Spleen (tissue), 7 donors: ENCODE data around the gene FAM234B.

Experiments used
- POLR2A ChIP-seq, 3 donors: fragments of 450-650 bp; IDR thresholded peaks; one replicate each; pipeline ENCODE4 v1.5.1; 2017; ENCODE audit warnings: antibody characterized with exemption in 3 of 3, mild to moderate bottlenecking in 1 of 3
- POLR2AphosphoS5 ChIP-seq, 3 donors: sonication (generic); formaldehyde crosslinking; IDR thresholded peaks; one replicate each; pipeline ENCODE4 v1.5.1; 2017; ENCODE audit warnings: antibody characterized with exemption in 3 of 3
- TF ChIP-seq, protein P1 (sequence below), 11 experiments: fragments of 200-600 bp in 7 of 11; fragments of 450-650 bp in 4 of 11; sonication (generic) in 4 of 11; IDR thresholded peaks in 8 of 11; conservative IDR thresholded peaks in 3 of 11; 1 replicate in 7 of 11; 2 replicates in 4 of 11; pipeline versions ENCODE4 v1.4.0 to v1.8.0; 2016 to 2021; ENCODE audit warnings: antibody characterized with exemption in 11 of 11, inconsistent platforms in 4 of 11, mild to moderate bottlenecking in 1 of 11
- donor health status: DM: no; HTN: no; CAD: no; lungs with moderate emphysema.
- donor health status: DM: no; HTN: no; CAD: no.
- donor health status: DM: no; HTN: no; CAD: no.

GRCh38 chr12:13000925-13001774, 43.0 kb upstream of the FAM234B start:
- TF ChIP-seq, protein P1, sequence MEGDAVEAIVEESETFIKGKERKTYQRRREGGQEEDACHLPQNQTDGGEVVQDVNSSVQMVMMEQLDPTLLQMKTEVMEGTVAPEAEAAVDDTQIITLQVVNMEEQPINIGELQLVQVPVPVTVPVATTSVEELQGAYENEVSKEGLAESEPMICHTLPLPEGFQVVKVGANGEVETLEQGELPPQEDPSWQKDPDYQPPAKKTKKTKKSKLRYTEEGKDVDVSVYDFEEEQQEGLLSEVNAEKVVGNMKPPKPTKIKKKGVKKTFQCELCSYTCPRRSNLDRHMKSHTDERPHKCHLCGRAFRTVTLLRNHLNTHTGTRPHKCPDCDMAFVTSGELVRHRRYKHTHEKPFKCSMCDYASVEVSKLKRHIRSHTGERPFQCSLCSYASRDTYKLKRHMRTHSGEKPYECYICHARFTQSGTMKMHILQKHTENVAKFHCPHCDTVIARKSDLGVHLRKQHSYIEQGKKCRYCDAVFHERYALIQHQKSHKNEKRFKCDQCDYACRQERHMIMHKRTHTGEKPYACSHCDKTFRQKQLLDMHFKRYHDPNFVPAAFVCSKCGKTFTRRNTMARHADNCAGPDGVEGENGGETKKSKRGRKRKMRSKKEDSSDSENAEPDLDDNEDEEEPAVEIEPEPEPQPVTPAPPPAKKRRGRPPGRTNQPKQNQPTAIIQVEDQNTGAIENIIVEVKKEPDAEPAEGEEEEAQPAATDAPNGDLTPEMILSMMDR (IDR thresholded peaks at IDR 0.05 in 8 of 11, conservative IDR thresholded peaks at IDR 0.05 in 3 of 11) = peak in 7 of 11 experiments; percentile 25 to 70 (median 54)
- no peak for TF ChIP-seq POLR2A (IDR thresholded peaks at IDR 0.05)
- TF ChIP-seq POLR2AphosphoS5 (IDR thresholded peaks at IDR 0.05) = peak in 2 of 3 donors; percentile 37 to 47
